NB4 (cell line): ENCODE data around the gene KIFAP3.
"Not testable (repeated sequence)": the region's sequence is repeated elsewhere in the genome, so short reads cannot be mapped to it uniquely, and the experiment has no call there.

ENCODE experiments used
- DNase-seq: peaks from one replicate; pipeline ENCODE4 v3.0.0; 2010; ENCODE audit warnings: low read depth
- H3K4me3 ChIP-seq: one replicate; pipeline ENCODE4 v1.5.1; 2011; ENCODE audit warnings: mild to moderate bottlenecking, low read depth, low read length, moderate library complexity
- CTCF ChIP-seq: IDR thresholded peaks from one replicate; pipeline ENCODE4 v1.5.1; 2012; ENCODE audit warnings: low read depth, low read length
- MAX ChIP-seq: IDR thresholded peaks from 2 replicates; pipeline ENCODE4 v1.6.1; 2011; ENCODE audit warnings: low read depth, low read length
- MYC ChIP-seq: IDR thresholded peaks from 2 replicates; pipeline ENCODE4 v1.6.1; 2011; ENCODE audit warnings: low read depth, low read length
- POLR2A ChIP-seq: IDR thresholded peaks from 2 replicates; pipeline ENCODE4 v1.6.1; 2011; ENCODE audit warnings: mild to moderate bottlenecking; ENCODE audit not compliant: insufficient read length; ENCODE audit errors: extremely low read depth

Gene KIFAP3

GRCh38 chr1:170067253-170067819 lies 7.2 kb downstream of the KIFAP3 start:
- TF ChIP-seq MAX: no peak
- TF ChIP-seq POLR2A: no peak
- TF ChIP-seq MYC: no peak
- H3K4me3 ChIP-seq: no peak overlapping the region
- no peak for DNase-seq

- no peak for DNase-seq
- TF ChIP-seq MAX: no peak
- no peak for TF ChIP-seq CTCF
- TF ChIP-seq POLR2A: no peak
- no peak for TF ChIP-seq MYC
- no peak overlapping the region for H3K4me3 ChIP-seq
Measured at GRCh38 chr1:170064821-170065220, 9.7 kb downstream of the KIFAP3 start.

- no peak overlapping the region for H3K4me3 ChIP-seq
- no peak for DNase-seq
- no peak for TF ChIP-seq POLR2A
- no peak for TF ChIP-seq CTCF
- TF ChIP-seq MYC: no peak
- TF ChIP-seq MAX: no peak
Measured at GRCh38 chr1:170063109-170063826, 11.2 kb downstream of the KIFAP3 start.

GRCh38 chr1:170061676-170062075 lies 12.8 kb downstream of the KIFAP3 start:
- not testable (repeated sequence) for DNase-seq, H3K4me3 ChIP-seq

- DNase-seq, H3K4me3 ChIP-seq: not testable (repeated sequence)
Measured at GRCh38 chr1:170060015-170060520, 14.4 kb downstream of the KIFAP3 start.

- H3K4me3 ChIP-seq: no peak overlapping the region
- DNase-seq: no peak
- TF ChIP-seq CTCF: no peak
- no peak for TF ChIP-seq MAX
- TF ChIP-seq POLR2A: no peak
Measured at GRCh38 chr1:170049176-170049800, 25.2 kb downstream of the KIFAP3 start.

- TF ChIP-seq MAX: no peak
- no peak for TF ChIP-seq POLR2A
- no peak for TF ChIP-seq MYC
- TF ChIP-seq CTCF: no peak
- no peak for DNase-seq
Measured at GRCh38 chr1:170048515-170048914, 26.0 kb downstream of the KIFAP3 start.

More at GRCh38 chr1:170048515-170048914, 26.0 kb downstream of the KIFAP3 start:
- no peak overlapping the region for H3K4me3 ChIP-seq
